Heart left ventricle (tissue), 16 donors: ENCODE measurements around the gene PACSIN3. TPM values are rescaled to one million over a fixed set of nuclear protein-coding genes. Genes with fewer than 3 reads are reported as not detected.

Experiments
- ATAC-seq, 4 donors: fragments of 200-7000 bp; cut with Tn5 transposase; one replicate each; pipeline ENCODE4 v1.9.1; 2020 to 2022; ENCODE audit warnings: moderate library complexity in 4 of 4, mild to moderate bottlenecking in 3 of 4, moderate number of reproducible peaks in 1 of 4
- DNase-seq, 5 donors: peaks; one replicate each; pipeline ENCODE4 v3.0.0-alpha.2; 2020
- H3K27ac ChIP-seq, 12 donors: fragments of 200-600 bp; sonication (generic) in 4 of 12; one replicate each; pipeline versions ENCODE4 v1.5.0 to v1.8.0; 2016 to 2022; ENCODE audit warnings: mild to moderate bottlenecking in 2 of 12
- H3K27me3 ChIP-seq, 9 donors: fragments of 200-600 bp; sonication (generic) in 2 of 9; one replicate each; pipeline versions ENCODE4 v1.5.1 to v1.8.0; 2016 to 2022; ENCODE audit warnings: mild to moderate bottlenecking in 3 of 9
- H3K36me3 ChIP-seq, 9 donors: fragments of 200-600 bp; sonication (generic) in 2 of 9; one replicate each; pipeline versions ENCODE4 v1.5.0 to v1.8.0; 2018 to 2022; ENCODE audit warnings: mild to moderate bottlenecking in 2 of 9
- H3K4me1 ChIP-seq, 12 donors: fragments of 200-600 bp; sonication (generic) in 4 of 12; one replicate each; pipeline versions ENCODE4 v1.5.0 to v1.8.0; 2016 to 2022; ENCODE audit warnings: mild to moderate bottlenecking in 3 of 12
- H3K4me3 ChIP-seq, 12 donors: fragments of 200-600 bp; sonication (generic) in 4 of 12; one replicate each; pipeline versions ENCODE4 v1.5.0 to v1.8.0; 2017 to 2022; ENCODE audit warnings: mild to moderate bottlenecking in 9 of 12, moderate library complexity in 4 of 12
- H3K9me3 ChIP-seq, 12 donors: fragments of 200-600 bp; sonication (generic) in 4 of 12; one replicate each; pipeline versions ENCODE4 v1.5.0 to v1.8.0; 2016 to 2022; ENCODE audit warnings: mild to moderate bottlenecking in 1 of 12
- POLR2A ChIP-seq, 2 donors: fragments of 450-650 bp; IDR thresholded peaks; one replicate each; pipeline ENCODE4 v1.6.1; 2017; ENCODE audit warnings: antibody characterized with exemption in 2 of 2, mild to moderate bottlenecking in 2 of 2, moderate library complexity in 2 of 2
- WGBS, 4 donors: extraction: QIAGEN DNeasy Blood & Tissue Kit in 2 of 4; methylation state at CpG; one replicate each; pipeline versions ENCODE4 v1.1.5 to v1.1.7; 2013 to 2018; 5-methylcytosine and 5-hydroxymethylcytosine counted together
- intact Hi-C, 10 donors: fragments of 100-400 bp; cut with DNase I; formaldehyde crosslinking; loops; one replicate each; pipeline versions ENCODE4 v1.11.1 to v1.14.2; 2022
- polyA plus RNA-seq, 2 donors: library from polyadenylated mRNA; stranded (reverse); fragments of 200-250 nt; gene quantifications; one replicate each; pipeline ENCODE4 v1.2.3, GENCODE V29; 2013
- total RNA-seq, 9 donors: library from RNA; depleted of rRNA in 2 of 9; stranded (reverse); fragments of >200 nt in 2 of 9; fragmentation: NEBNext Ultra II Directional in 3 of 9; extraction: Animal tissue kit (Norgen Biotek cat#: 25700) in 3 of 9; gene quantifications; one replicate each; pipeline versions ENCODE4 v1.1.0 to v1.2.4, GENCODE V29; 2016 to 2023
- TF ChIP-seq, protein P1 (sequence below), 12 donors: fragments of 200-600 bp; sonication (generic) in 4 of 12; IDR thresholded peaks; one replicate each; pipeline versions ENCODE4 v1.5.0 to v1.8.0; 2018 to 2022; ENCODE audit warnings: antibody characterized with exemption in 12 of 12, mild to moderate bottlenecking in 5 of 12
- donor health status: ischemic (EF 13 %, LVEDD 7.1; RV severe dilation, severe dysfunction).
- donor health status: healthy with polysubstance abuse.
- donor health status: DM: no; HTN: yes; CAD: no.
- donor health status: DM: no; HTN: no; CAD: no.
- donor health status: ischemic (EF 25% LVEDD 6.9; RV normal size, moderate dysfunction).
- donor health status: ischemic (EF 25% LVEDD 5.7; RV mildly dilated, moderate dysfunction).
- donor health status: healthy.
- donor health status: DM: yes; HTN: yes; CAD: no.
- donor health status: ischemic (EF 35%, LVEDD 5.7; RV mildly dilated, moderate dysfunction).
- donor health status: nonischemic (EF 11% LVEDD 7.7; RV severe dilation, severe dysfunction).
- donor health status: DM: yes; HTN: yes; CAD: no.
- donor health status: PGD.
- donor health status: ischemic (EF 29% LVEDD 5.4; RV normal size, mild dysfunction).
- donor health status: nonischemic (EF 23%, LVEDD 6.1; RV moderate dilation, normal function).

The PACSIN3 gene
- total and polyA plus RNA-seq, 11 donors, result 123 to 330 (median 211) TPM

- Histone ChIP-seq H3K4me1 (peaks cover 0 to 29% (median 7%) of the 10 kb centered on the region in 12 donors), H3K27me3 (no peaks in the 10 kb centered on the region), H3K36me3 (peaks cover 0 to 42% (median 5%) of the 10 kb centered on the region in 9 donors), H3K27ac (no peak overlapping the region), H3K4me3 (no peak overlapping the region), H3K9me3 (no peaks in the 10 kb centered on the region)
- intact Hi-C loops, result no loop called here
- 83 to 91% (median 87%) methylated on average over 5 of the region's 5 CpGs for WGBS, 4 donors
- ATAC-seq, result no peak
- TF ChIP-seq, protein P1, sequence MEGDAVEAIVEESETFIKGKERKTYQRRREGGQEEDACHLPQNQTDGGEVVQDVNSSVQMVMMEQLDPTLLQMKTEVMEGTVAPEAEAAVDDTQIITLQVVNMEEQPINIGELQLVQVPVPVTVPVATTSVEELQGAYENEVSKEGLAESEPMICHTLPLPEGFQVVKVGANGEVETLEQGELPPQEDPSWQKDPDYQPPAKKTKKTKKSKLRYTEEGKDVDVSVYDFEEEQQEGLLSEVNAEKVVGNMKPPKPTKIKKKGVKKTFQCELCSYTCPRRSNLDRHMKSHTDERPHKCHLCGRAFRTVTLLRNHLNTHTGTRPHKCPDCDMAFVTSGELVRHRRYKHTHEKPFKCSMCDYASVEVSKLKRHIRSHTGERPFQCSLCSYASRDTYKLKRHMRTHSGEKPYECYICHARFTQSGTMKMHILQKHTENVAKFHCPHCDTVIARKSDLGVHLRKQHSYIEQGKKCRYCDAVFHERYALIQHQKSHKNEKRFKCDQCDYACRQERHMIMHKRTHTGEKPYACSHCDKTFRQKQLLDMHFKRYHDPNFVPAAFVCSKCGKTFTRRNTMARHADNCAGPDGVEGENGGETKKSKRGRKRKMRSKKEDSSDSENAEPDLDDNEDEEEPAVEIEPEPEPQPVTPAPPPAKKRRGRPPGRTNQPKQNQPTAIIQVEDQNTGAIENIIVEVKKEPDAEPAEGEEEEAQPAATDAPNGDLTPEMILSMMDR (IDR thresholded peaks at IDR 0.05), result no peak
- TF ChIP-seq POLR2A (IDR thresholded peaks at IDR 0.05), result no peak
- DNase-seq, result peak in 1 of 5 donors; percentile 1
Observed at GRCh38 chr11:47158242-47158641, 28.0 kb downstream of the PACSIN3 start.

DNA sequence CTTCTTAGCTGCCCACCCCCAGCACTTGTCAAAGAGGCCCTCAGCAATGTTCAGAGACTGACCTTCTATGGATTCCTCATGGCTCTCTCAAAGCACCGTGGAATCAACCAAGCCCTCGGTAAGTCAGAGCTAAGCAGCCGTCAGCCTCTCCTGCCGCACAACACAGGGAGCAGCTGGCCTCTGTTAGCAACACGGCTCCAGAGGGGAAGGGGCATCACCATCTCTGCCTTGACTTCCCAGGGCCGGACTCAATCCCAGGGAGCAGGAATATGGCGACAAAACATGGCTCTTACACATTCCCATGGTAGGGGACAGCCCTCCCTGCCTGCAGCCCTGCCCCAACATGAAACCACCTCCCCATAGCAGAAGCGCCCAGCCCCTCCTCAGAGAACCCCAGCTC, 28.4 kb downstream of the PACSIN3 start:
- no peaks in the 10 kb centered on the region for H3K27me3 ChIP-seq
- no peak overlapping the region for H3K27ac ChIP-seq
- H3K4me1 ChIP-seq, result peaks cover 0 to 29% (median 11%) of the 10 kb centered on the region in 12 donors
- WGBS, 4 donors, result 84 to 88% (median 86%) methylated on average over 8 of the region's 8 CpGs
- TF ChIP-seq, protein P1 (IDR thresholded peaks at IDR 0.05), result no peak
- no peak for TF ChIP-seq POLR2A (IDR thresholded peaks at IDR 0.05)
- intact Hi-C loops, result no loop called here
- DNase-seq, result peak in 1 of 5 donors; percentile 20
- no peaks in the 10 kb centered on the region for H3K9me3 ChIP-seq
- ATAC-seq, result no peak
- H3K36me3 ChIP-seq, result peaks cover 0 to 38% (median 2%) of the 10 kb centered on the region in 9 donors
- H3K4me3 ChIP-seq, result no peak overlapping the region

DNA sequence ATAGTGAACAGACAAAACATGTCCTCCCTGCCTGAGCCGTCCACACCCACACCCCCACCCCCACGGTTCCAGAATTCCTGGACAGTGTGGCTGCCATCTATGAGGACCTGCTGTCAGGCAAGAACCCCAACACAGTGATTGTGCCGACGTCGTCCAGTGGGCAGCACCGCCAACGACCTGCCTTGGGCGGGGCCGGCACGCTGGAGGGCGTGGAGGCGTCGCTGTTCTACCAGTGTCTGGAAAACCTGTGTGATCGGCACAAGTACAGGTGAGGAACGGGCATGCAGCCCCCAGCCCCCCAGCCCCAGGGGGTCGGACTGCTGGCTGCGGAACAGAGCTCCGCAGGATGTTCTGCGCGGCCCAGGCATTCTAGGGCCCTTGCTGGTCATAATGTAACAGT, 29.3 kb downstream of the PACSIN3 start:
- H3K9me3 ChIP-seq, result no peaks in the 10 kb centered on the region
- ATAC-seq (no peak), DNase-seq (peak in 1 of 5 donors; percentile 21)
- 90 to 93% (median 91%) methylated on average over 14 to 20 of the region's 20 CpGs for WGBS, 4 donors
- intact Hi-C loops, result no loop called here
- no peak overlapping the region for H3K4me3 ChIP-seq
- H3K27me3 ChIP-seq, result no peaks in the 10 kb centered on the region
- no peak for TF ChIP-seq POLR2A (IDR thresholded peaks at IDR 0.05)
- TF ChIP-seq, protein P1 (IDR thresholded peaks at IDR 0.05), result no peak
- peaks cover 0 to 37% (median 0%) of the 10 kb centered on the region in 9 donors for H3K36me3 ChIP-seq
- H3K4me1 ChIP-seq, result peaks cover 0 to 24% (median 13%) of the 10 kb centered on the region in 12 donors
- H3K27ac ChIP-seq, result no peak overlapping the region

GRCh38 chr11:47156333-47156732, 29.9 kb downstream of the PACSIN3 start:
- TF ChIP-seq, protein P1 (IDR thresholded peaks at IDR 0.05), result no peak
- no peak for TF ChIP-seq POLR2A (IDR thresholded peaks at IDR 0.05)
- 94 to 99% (median 95%) methylated on average over 6 of the region's 6 CpGs for WGBS, 4 donors
- intact Hi-C loops, result no loop called here

More at GRCh38 chr11:47156333-47156732, 29.9 kb downstream of the PACSIN3 start:
- H3K36me3 ChIP-seq, result peaks cover 0 to 33% (median 0%) of the 10 kb centered on the region in 9 donors
- no peak overlapping the region for H3K27ac ChIP-seq
- DNase-seq (peak in 1 of 5 donors; percentile 16), ATAC-seq (no peak)
- H3K4me3 ChIP-seq, result no peak overlapping the region
- H3K27me3 ChIP-seq, result no peaks in the 10 kb centered on the region
- H3K4me1 ChIP-seq, result peaks cover 0 to 18% (median 11%) of the 10 kb centered on the region in 12 donors
- no peaks in the 10 kb centered on the region for H3K9me3 ChIP-seq
